HUES64 (cell line): ENCODE results near the gene LYPD8. TPM values are rescaled to one million over a fixed set of nuclear protein-coding genes. Genes with fewer than 3 reads are reported as not detected.
"Not testable (repeated sequence)": the region's sequence is repeated elsewhere in the genome, so short reads cannot be mapped to it uniquely, and the experiment has no call there.

Experiments used
- H3K27ac ChIP-seq: 2 replicates; pipeline ENCODE4 v1.7.0; 2013; ENCODE audit warnings: low read depth, low read length, inconsistent platforms
- H3K27me3 ChIP-seq: 2 replicates; pipeline ENCODE4 v1.6.1; 2013; ENCODE audit warnings: mild to moderate bottlenecking, low read length; ENCODE audit not compliant: insufficient read depth
- H3K36me3 ChIP-seq: 2 replicates; pipeline ENCODE4 v1.6.1; 2013; ENCODE audit warnings: mild to moderate bottlenecking, low read length; ENCODE audit not compliant: insufficient read depth
- H3K4me1 ChIP-seq: 2 replicates; pipeline ENCODE4 v1.6.1; 2013; ENCODE audit warnings: mild to moderate bottlenecking, low read length, moderate library complexity; ENCODE audit not compliant: insufficient read depth
- H3K4me3 ChIP-seq: 2 replicates; pipeline ENCODE4 v1.5.1; 2013; ENCODE audit warnings: mild to moderate bottlenecking, low read length, moderate library complexity
- H3K9ac ChIP-seq: 2 replicates; pipeline ENCODE4 v1.6.1; 2013; ENCODE audit warnings: mild to moderate bottlenecking, low read depth, low read length
- H3K9me3 ChIP-seq: 2 replicates; pipeline ENCODE4 v1.6.1; 2013; ENCODE audit warnings: low read depth, low read length; ENCODE audit not compliant: insufficient read depth
- WGBS: fragments of 150-250, 120-280 bp; methylation state at CpG from one replicate; pipeline ENCODE4 v1.1.7; 2013; ENCODE audit warnings: missing lambda C conversion rate; 5-methylcytosine and 5-hydroxymethylcytosine counted together
- polyA plus RNA-seq, 2 experiments: library from polyadenylated mRNA; stranded (reverse); fragments of 50-300 nt; gene quantifications; one replicate each; pipeline ENCODE4 v1.2.3, GENCODE V29; 2013

LYPD8 gene
- not detected for polyA plus RNA-seq (2013, experiment 1 of 2)
- polyA plus RNA-seq (2013, experiment 2 of 2) = not detected

- H3K27ac ChIP-seq = no peak within 1 kb of the TSS
- H3K36me3 ChIP-seq = no peaks in the 10 kb centered on the region
- no peak within 1 kb of the TSS for H3K9ac ChIP-seq
- no peak within 1 kb of the TSS for H3K4me3 ChIP-seq
- H3K27me3 ChIP-seq = no peaks in the 10 kb centered on the region
- H3K4me1 ChIP-seq = no peaks in the 10 kb centered on the region
- H3K9me3 ChIP-seq = peaks cover 99% of the 10 kb centered on the region
- WGBS = 67% methylated on average over 6 of the region's 6 CpGs
These were observed at the start of gene LYPD8 for GRCh38 chr1:248755517-248755916. TSS of gene LYPD8 (minus strand) at chr1:248755759. CDS start at chr1:248751081, 4,678 bp downstream.

GRCh38 chr1:248804771-248805681 is 49.5 kb upstream of the LYPD8 start:
- Histone ChIP-seq H3K27ac (no peak overlapping the region), H3K4me1 (no peaks in the 10 kb centered on the region), H3K9ac (no peak overlapping the region), H3K27me3 (no peaks in the 10 kb centered on the region), H3K4me3 (no peak overlapping the region), H3K9me3 (peaks cover 42% of the 10 kb centered on the region), H3K36me3 (no peaks in the 10 kb centered on the region)
- WGBS = 83% methylated on average over 10 of the region's 10 CpGs

GRCh38 chr1:248803501-248803900 is 47.9 kb upstream of the LYPD8 start:
- not testable (repeated sequence) for H3K9ac ChIP-seq, H3K27ac ChIP-seq, H3K4me3 ChIP-seq, H3K36me3 ChIP-seq, H3K4me1 ChIP-seq, H3K27me3 ChIP-seq
- H3K9me3 ChIP-seq = peaks cover 53% of the 10 kb centered on the region
- 89% methylated on average over 15 of the region's 15 CpGs for WGBS

GRCh38 chr1:248802454-248802853 is 46.9 kb upstream of the LYPD8 start:
- no peaks in the 10 kb centered on the region for H3K36me3 ChIP-seq
- H3K27ac ChIP-seq = no peak overlapping the region
- 77% methylated on average over 6 of the region's 6 CpGs for whole genome bisulfite sequencing
- H3K27me3 ChIP-seq = no peaks in the 10 kb centered on the region
- H3K4me3 ChIP-seq = no peak overlapping the region
- H3K4me1 ChIP-seq = no peaks in the 10 kb centered on the region
- H3K9ac ChIP-seq = no peak overlapping the region
- H3K9me3 ChIP-seq = peaks cover 63% of the 10 kb centered on the region

GRCh38 chr1:248800459-248800858 is 44.9 kb upstream of the LYPD8 start:
- H3K27ac ChIP-seq = no peak overlapping the region
- no peaks in the 10 kb centered on the region for H3K4me1 ChIP-seq
- no peaks in the 10 kb centered on the region for H3K36me3 ChIP-seq
- no peak overlapping the region for H3K9ac ChIP-seq
- peaks cover 76% of the 10 kb centered on the region for H3K9me3 ChIP-seq
- no peaks in the 10 kb centered on the region for H3K27me3 ChIP-seq
- H3K4me3 ChIP-seq = no peak overlapping the region
- WGBS = no CpG with 5 or more reads among the region's 3 CpGs

- Histone ChIP-seq H3K9ac (no peak overlapping the region), H3K27me3 (no peaks in the 10 kb centered on the region), H3K27ac (no peak overlapping the region), H3K36me3 (no peaks in the 10 kb centered on the region), H3K4me1 (no peaks in the 10 kb centered on the region), H3K4me3 (no peak overlapping the region), H3K9me3 (peaks cover 80% of the 10 kb centered on the region)
- WGBS = 93% methylated on average over 2 of the region's 3 CpGs
These were observed 43.2 kb upstream of the LYPD8 start for GRCh38 chr1:248798791-248799190.

GRCh38 chr1:248794663-248795062 is 39.1 kb upstream of the LYPD8 start:
- not testable (repeated sequence) for H3K4me1 ChIP-seq, H3K9ac ChIP-seq, H3K27ac ChIP-seq, H3K27me3 ChIP-seq, H3K36me3 ChIP-seq, H3K4me3 ChIP-seq
- 85% methylated on average over 4 of the region's 5 CpGs for WGBS
- peaks cover 85% of the 10 kb centered on the region for H3K9me3 ChIP-seq

GRCh38 chr1:248793592-248793991 is 38.0 kb upstream of the LYPD8 start:
- Histone ChIP-seq H3K9ac (no peak overlapping the region), H3K9me3 (peaks cover 87% of the 10 kb centered on the region), H3K27me3 (no peaks in the 10 kb centered on the region), H3K27ac (no peak overlapping the region), H3K36me3 (no peaks in the 10 kb centered on the region), H3K4me3 (no peak overlapping the region), H3K4me1 (no peaks in the 10 kb centered on the region)

- H3K36me3 ChIP-seq = no peaks in the 10 kb centered on the region
- peaks cover 87% of the 10 kb centered on the region for H3K9me3 ChIP-seq
- WGBS = 83% methylated on average over 5 of the region's 5 CpGs
- H3K4me1 ChIP-seq = no peaks in the 10 kb centered on the region
- H3K27ac ChIP-seq = no peak overlapping the region
- H3K4me3 ChIP-seq = no peak overlapping the region
- no peaks in the 10 kb centered on the region for H3K27me3 ChIP-seq
- H3K9ac ChIP-seq = no peak overlapping the region
These were observed 36.8 kb upstream of the LYPD8 start for GRCh38 chr1:248792342-248792741.

- no peaks in the 10 kb centered on the region for H3K27me3 ChIP-seq
- H3K27ac ChIP-seq = no peak overlapping the region
- no peaks in the 10 kb centered on the region for H3K36me3 ChIP-seq
- WGBS = 88% methylated on average over 4 of the region's 4 CpGs
- peaks cover 90% of the 10 kb centered on the region for H3K9me3 ChIP-seq
- H3K4me1 ChIP-seq = no peaks in the 10 kb centered on the region
- H3K9ac ChIP-seq = no peak overlapping the region
- H3K4me3 ChIP-seq = no peak overlapping the region
These were observed 35.5 kb upstream of the LYPD8 start for GRCh38 chr1:248791010-248791409.

- no peak overlapping the region for H3K27ac ChIP-seq
- no peaks in the 10 kb centered on the region for H3K36me3 ChIP-seq
- H3K9me3 ChIP-seq = peaks cover 90% of the 10 kb centered on the region
- no peak overlapping the region for H3K9ac ChIP-seq
- no peaks in the 10 kb centered on the region for H3K27me3 ChIP-seq
- no peaks in the 10 kb centered on the region for H3K4me1 ChIP-seq
- H3K4me3 ChIP-seq = no peak overlapping the region
- 73% methylated on average over 5 of the region's 5 CpGs for WGBS
These were observed 34.9 kb upstream of the LYPD8 start for GRCh38 chr1:248790456-248790855.
